Prostate gland (tissue), 2 donors: Measurements from ENCODE around the gene WDFY2. TPM values are rescaled to one million over a fixed set of nuclear protein-coding genes. Genes with fewer than 3 reads are reported as not detected.

Experiments used
- DNase-seq: peaks from one replicate; pipeline ENCODE4 v3.0.0-alpha.2; 2019; ENCODE audit warnings: low spot score
- H3K27ac ChIP-seq, 2 donors: fragments of 200-600 bp; sonication (generic); 2 replicates each; pipeline ENCODE4 v1.5.1; 2017 to 2019
- H3K27me3 ChIP-seq: fragments of 200-600 bp; sonication (generic); replicated peaks from 2 replicates; pipeline ENCODE4 v1.5.1; 2019; ENCODE audit not compliant: insufficient read depth
- H3K36me3 ChIP-seq, 2 donors: fragments of 200-600 bp; sonication (generic); 1 replicate in 1 of 2; 2 replicates in 1 of 2; pipeline versions ENCODE4 v1.5.1 to v1.8.1; 2017 to 2019
- H3K4me1 ChIP-seq: fragments of 200-600 bp; sonication (generic); replicated peaks from 2 replicates; pipeline ENCODE4 v1.5.1; 2019
- H3K4me3 ChIP-seq, 2 donors: fragments of 200-600 bp; sonication (generic); 2 replicates each; pipeline ENCODE4 v1.5.1; 2017 to 2019
- H3K9me3 ChIP-seq: fragments of 200-600 bp; sonication (generic); 2 replicates; pipeline ENCODE4 v1.5.1; 2017
- POLR2A ChIP-seq: fragments of 450-650 bp; IDR thresholded peaks from one replicate; pipeline ENCODE4 v1.6.1; 2016; ENCODE audit warnings: antibody characterized with exemption, mild to moderate bottlenecking
- POLR2AphosphoS5 ChIP-seq: sonication (generic); formaldehyde crosslinking; IDR thresholded peaks from one replicate; pipeline ENCODE4 v1.6.1; 2017; ENCODE audit warnings: antibody characterized with exemption
- WGBS: methylation state at CpG from one replicate; pipeline ENCODE4 v1.1.5; 2018; 5-methylcytosine and 5-hydroxymethylcytosine counted together
- intact Hi-C: fragments of 100-400 bp; cut with DNase I; formaldehyde crosslinking; loops from one replicate; pipeline ENCODE4 v1.14.2; 2022
- total RNA-seq, 2 donors: library from RNA; depleted of rRNA; stranded (reverse); fragments of >200 nt; gene quantifications; one replicate each; pipeline ENCODE4 v1.1.0, GENCODE V29; 2016
- TF ChIP-seq, protein P1 (sequence below), 4 experiments: fragments of 200-600 bp in 2 of 4; fragments of 450-650 bp in 2 of 4; sonication (generic) in 2 of 4; IDR thresholded peaks; 1 replicate in 3 of 4; 2 replicates in 1 of 4; pipeline ENCODE4 v1.5.1; 2016 to 2019; ENCODE audit warnings: antibody characterized with exemption in 4 of 4, mild to moderate bottlenecking in 2 of 4, moderate library complexity in 2 of 4

The WDFY2 gene
- total RNA-seq, 2 donors from 2014 or later = 7.9 to 23.2 TPM

DNA sequence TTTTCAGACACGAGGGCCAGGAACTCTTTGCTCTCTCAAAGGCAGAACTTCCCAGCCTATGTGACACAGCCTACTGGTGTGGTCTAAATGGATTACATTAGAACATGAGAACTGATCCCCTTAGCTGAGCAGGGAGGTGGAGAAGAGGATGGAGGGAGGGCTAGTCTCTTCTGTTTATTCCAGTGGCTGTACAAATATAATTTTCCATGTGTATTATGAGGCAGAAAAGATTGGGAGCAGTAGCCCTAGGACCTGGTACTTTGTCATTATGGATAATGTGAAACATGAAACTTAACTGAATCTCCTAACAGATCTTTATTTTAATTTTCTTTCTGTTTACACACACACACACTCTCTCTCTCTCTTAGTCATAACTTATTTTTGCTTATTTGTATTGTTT is 82.1 kb downstream of the WDFY2 start:
- Histone ChIP-seq H3K36me3 (no peaks in the 10 kb centered on the region), H3K27me3 (no peaks in the 10 kb centered on the region), H3K27ac (peak overlapping the region in 1 of 2 donors; percentile 3), H3K4me3 (no peak overlapping the region), H3K9me3 (no peaks in the 10 kb centered on the region), H3K4me1 (peaks cover 15% of the 10 kb centered on the region)
- no peak for TF ChIP-seq POLR2AphosphoS5
- TF ChIP-seq, protein P1, sequence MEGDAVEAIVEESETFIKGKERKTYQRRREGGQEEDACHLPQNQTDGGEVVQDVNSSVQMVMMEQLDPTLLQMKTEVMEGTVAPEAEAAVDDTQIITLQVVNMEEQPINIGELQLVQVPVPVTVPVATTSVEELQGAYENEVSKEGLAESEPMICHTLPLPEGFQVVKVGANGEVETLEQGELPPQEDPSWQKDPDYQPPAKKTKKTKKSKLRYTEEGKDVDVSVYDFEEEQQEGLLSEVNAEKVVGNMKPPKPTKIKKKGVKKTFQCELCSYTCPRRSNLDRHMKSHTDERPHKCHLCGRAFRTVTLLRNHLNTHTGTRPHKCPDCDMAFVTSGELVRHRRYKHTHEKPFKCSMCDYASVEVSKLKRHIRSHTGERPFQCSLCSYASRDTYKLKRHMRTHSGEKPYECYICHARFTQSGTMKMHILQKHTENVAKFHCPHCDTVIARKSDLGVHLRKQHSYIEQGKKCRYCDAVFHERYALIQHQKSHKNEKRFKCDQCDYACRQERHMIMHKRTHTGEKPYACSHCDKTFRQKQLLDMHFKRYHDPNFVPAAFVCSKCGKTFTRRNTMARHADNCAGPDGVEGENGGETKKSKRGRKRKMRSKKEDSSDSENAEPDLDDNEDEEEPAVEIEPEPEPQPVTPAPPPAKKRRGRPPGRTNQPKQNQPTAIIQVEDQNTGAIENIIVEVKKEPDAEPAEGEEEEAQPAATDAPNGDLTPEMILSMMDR (IDR thresholded peaks at IDR 0.05) = no peak
- no peak for TF ChIP-seq POLR2A
- 50% methylated on average over 1 of the region's 1 CpG for WGBS
- intact Hi-C loops = no loop called here
- no peak for DNase-seq

DNA sequence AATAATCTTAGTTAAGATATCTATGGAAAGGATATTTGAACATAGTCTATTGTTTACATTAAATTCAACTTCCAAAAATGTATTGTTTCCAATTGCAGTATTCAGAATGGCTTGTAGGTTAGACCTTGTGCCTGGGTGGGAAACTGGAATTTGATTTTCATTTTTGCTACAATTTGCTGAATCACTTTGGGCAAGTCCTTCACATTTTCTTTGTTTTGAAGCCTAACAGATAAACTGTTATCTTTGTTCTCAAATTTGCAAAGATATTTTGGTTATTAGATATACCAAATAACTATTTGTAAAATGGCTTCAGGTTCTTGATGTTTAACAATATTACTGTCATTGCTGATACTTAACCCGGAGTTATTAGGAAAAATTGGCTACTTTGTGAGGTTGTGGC is 82.6 kb downstream of the WDFY2 start:
- H3K4me3 ChIP-seq = no peak overlapping the region
- WGBS = 71% methylated on average over 1 of the region's 1 CpG
- H3K9me3 ChIP-seq = no peaks in the 10 kb centered on the region
- TF ChIP-seq, protein P1 (IDR thresholded peaks at IDR 0.05) = no peak
- TF ChIP-seq POLR2A (no peak), POLR2AphosphoS5 (no peak)
- no peaks in the 10 kb centered on the region for H3K27me3 ChIP-seq
- H3K36me3 ChIP-seq = no peaks in the 10 kb centered on the region
- no peak for DNase-seq
- intact Hi-C loops = no loop called here
- H3K4me1 ChIP-seq = peaks cover 15% of the 10 kb centered on the region
- no peak overlapping the region for H3K27ac ChIP-seq

DNA sequence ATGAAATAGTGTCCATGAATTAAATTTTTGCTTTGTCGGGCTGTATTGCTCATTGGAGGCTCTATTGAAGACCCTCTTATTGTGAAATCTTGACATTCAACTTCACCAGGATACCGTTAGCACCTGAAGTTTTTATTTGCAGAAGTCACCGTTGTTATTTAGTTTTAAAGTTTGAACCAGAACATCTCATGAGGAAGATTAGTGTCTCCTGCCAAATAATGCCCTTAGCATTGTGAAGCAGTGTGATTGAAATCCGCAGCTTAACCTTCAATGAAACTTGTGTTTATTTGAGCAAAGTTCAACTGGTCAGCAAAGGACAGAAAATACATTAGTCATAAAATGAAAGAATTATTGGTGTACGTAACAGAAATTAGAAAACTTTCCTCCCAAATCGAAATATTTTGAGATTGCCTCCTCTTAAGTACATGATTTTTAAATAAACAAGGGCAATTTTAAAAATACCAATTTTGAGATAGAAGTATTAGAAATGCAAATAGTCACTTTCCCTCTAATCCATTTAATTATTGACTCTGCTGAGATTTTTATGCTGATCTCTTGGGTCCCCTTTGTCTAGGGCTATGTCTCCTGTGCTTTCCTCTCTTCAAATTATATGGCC is 84.4 kb downstream of the WDFY2 start:
- no peak for TF ChIP-seq POLR2A
- no peak for TF ChIP-seq POLR2AphosphoS5
- TF ChIP-seq, protein P1 (IDR thresholded peaks at IDR 0.05) = no peak
- peaks cover 15% of the 10 kb centered on the region for H3K4me1 ChIP-seq
- H3K36me3 ChIP-seq = no peaks in the 10 kb centered on the region
- H3K27me3 ChIP-seq = no peaks in the 10 kb centered on the region
- no peak overlapping the region for H3K4me3 ChIP-seq
- no peak overlapping the region for H3K27ac ChIP-seq
- 64% methylated on average over 6 of the region's 6 CpGs for WGBS
- intact Hi-C loops = no loop called here
- H3K9me3 ChIP-seq = no peaks in the 10 kb centered on the region
- no peak for DNase-seq

DNA sequence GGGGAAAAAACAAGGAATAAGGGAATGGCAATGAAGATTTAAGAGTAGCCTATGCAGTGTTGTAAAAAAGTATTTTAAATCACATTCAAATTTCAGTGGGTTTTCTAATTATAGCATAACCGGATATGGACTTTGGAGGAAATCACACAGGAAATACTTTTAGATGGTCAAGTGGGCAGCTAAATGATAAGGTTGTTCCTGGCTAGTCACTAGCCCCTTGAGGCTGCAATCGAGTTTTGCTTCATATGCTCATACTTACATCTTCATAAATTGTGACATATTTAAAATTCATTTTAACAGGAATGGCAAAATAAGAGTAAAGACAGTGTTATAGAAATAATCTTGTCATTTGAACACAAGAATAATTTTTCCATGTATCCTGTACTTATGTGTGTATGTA is 88.9 kb downstream of the WDFY2 start:
- no peak for DNase-seq

DNA sequence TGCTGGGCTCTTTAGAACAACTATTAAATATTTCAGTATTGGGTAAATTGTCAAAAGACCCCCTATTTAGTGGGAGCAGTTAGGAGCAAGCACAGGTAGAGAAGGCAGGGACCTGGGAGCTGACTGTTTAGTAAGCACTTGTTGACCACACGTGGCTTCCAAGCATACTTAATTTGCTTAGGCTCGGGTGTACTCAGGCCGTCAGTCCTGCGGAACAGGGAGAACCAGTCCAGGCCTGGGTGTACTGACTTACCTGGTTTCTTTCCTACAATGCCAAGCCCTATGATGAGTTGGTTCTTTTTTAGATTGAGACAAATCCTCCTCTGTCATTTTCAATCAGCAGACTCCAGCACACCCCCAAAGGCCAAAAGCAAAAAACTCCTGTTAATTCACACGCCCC is 90.0 kb downstream of the WDFY2 start:
- H3K36me3 ChIP-seq = no peaks in the 10 kb centered on the region
- H3K9me3 ChIP-seq = no peaks in the 10 kb centered on the region
- TF ChIP-seq, protein P1 (IDR thresholded peaks at IDR 0.05) = no peak
- TF ChIP-seq POLR2AphosphoS5 = peak; percentile 92
- no peak for TF ChIP-seq POLR2A
- H3K4me3 ChIP-seq = no peak overlapping the region
- intact Hi-C loops = no loop called here
- no peaks in the 10 kb centered on the region for H3K27me3 ChIP-seq
- peak overlapping the region; percentile 71 to 72 for H3K27ac ChIP-seq
- H3K4me1 ChIP-seq = no peaks in the 10 kb centered on the region
- 56% methylated on average over 5 of the region's 5 CpGs for WGBS
- peak; percentile 90 for DNase-seq

More for the DNA sequence above, 88.9 kb downstream of the WDFY2 start:
- Histone ChIP-seq H3K4me3 (no peak overlapping the region), H3K27me3 (no peaks in the 10 kb centered on the region), H3K9me3 (no peaks in the 10 kb centered on the region), H3K4me1 (no peaks in the 10 kb centered on the region), H3K27ac (no peak overlapping the region), H3K36me3 (no peaks in the 10 kb centered on the region)
- intact Hi-C loops = no loop called here
- no peak for TF ChIP-seq POLR2A
- TF ChIP-seq, protein P1 (IDR thresholded peaks at IDR 0.05) = no peak
- TF ChIP-seq POLR2AphosphoS5 = no peak
- 80% methylated on average over 2 of the region's 2 CpGs for WGBS
